Parathyroid adenoma (tissue), 2 donors: ENCODE measurements around the gene ADH4.

Source experiments
- H2AFZ ChIP-seq: fragments of 300-600 bp; sonication (generic); one replicate; pipeline ENCODE4 v1.7.0; 2017; ENCODE audit warnings: antibody characterized with exemption, mild to moderate bottlenecking
- H3K27ac ChIP-seq: fragments of 300-600 bp; sonication (generic); one replicate; pipeline ENCODE4 v1.7.0; 2017
- H3K27me3 ChIP-seq: fragments of 300-600 bp; sonication (generic); one replicate; pipeline ENCODE4 v1.7.0; 2017; ENCODE audit warnings: low read length; ENCODE audit not compliant: control insufficient read depth, insufficient read depth
- H3K36me3 ChIP-seq: fragments of 300-600 bp; sonication (generic); one replicate; pipeline ENCODE4 v1.7.0; 2017; ENCODE audit warnings: low read length; ENCODE audit not compliant: control insufficient read depth, insufficient read depth
- H3K4me1 ChIP-seq: fragments of 300-600 bp; sonication (generic); one replicate; pipeline ENCODE4 v1.7.0; 2017; ENCODE audit warnings: control low read depth
- H3K4me2 ChIP-seq: fragments of 300-600 bp; sonication (generic); one replicate; pipeline ENCODE4 v1.7.0; 2017; ENCODE audit warnings: low read length
- H3K4me3 ChIP-seq: fragments of 300-600 bp; sonication (generic); one replicate; pipeline ENCODE4 v1.7.0; 2017; ENCODE audit warnings: low read depth, low read length
- H3K79me2 ChIP-seq: fragments of 300-600 bp; sonication (generic); one replicate; pipeline ENCODE4 v1.7.0; 2017; ENCODE audit warnings: control low read depth
- H3K9ac ChIP-seq: fragments of 300-600 bp; sonication (generic); one replicate; pipeline ENCODE4 v1.7.0; 2017; ENCODE audit warnings: mild to moderate bottlenecking
- H3K9me3 ChIP-seq: fragments of 300-600 bp; sonication (generic); one replicate; pipeline ENCODE4 v1.7.0; 2017; ENCODE audit warnings: low read length; ENCODE audit not compliant: control insufficient read depth
- TF ChIP-seq, protein P1 (sequence below): fragments of 300-600 bp; sonication (generic); IDR thresholded peaks from one replicate; pipeline ENCODE4 v1.7.0; 2017; ENCODE audit warnings: antibody characterized with exemption, mild to moderate bottlenecking
- donor health status: primary hyperparathyroidism.

The ADH4 gene

GRCh38 chr4:99078931-99079624 is 65.0 kb downstream of the ADH4 start:
- H3K36me3 ChIP-seq, result no peaks in the 10 kb centered on the region
- no peaks in the 10 kb centered on the region for H3K79me2 ChIP-seq
- no peak overlapping the region for H3K4me3 ChIP-seq
- no peaks in the 10 kb centered on the region for H3K9me3 ChIP-seq
- no peak overlapping the region for H3K9ac ChIP-seq
- H3K4me1 ChIP-seq, result peaks cover 3% of the 10 kb centered on the region
- H3K27ac ChIP-seq, result no peak overlapping the region
- TF ChIP-seq, protein P1, sequence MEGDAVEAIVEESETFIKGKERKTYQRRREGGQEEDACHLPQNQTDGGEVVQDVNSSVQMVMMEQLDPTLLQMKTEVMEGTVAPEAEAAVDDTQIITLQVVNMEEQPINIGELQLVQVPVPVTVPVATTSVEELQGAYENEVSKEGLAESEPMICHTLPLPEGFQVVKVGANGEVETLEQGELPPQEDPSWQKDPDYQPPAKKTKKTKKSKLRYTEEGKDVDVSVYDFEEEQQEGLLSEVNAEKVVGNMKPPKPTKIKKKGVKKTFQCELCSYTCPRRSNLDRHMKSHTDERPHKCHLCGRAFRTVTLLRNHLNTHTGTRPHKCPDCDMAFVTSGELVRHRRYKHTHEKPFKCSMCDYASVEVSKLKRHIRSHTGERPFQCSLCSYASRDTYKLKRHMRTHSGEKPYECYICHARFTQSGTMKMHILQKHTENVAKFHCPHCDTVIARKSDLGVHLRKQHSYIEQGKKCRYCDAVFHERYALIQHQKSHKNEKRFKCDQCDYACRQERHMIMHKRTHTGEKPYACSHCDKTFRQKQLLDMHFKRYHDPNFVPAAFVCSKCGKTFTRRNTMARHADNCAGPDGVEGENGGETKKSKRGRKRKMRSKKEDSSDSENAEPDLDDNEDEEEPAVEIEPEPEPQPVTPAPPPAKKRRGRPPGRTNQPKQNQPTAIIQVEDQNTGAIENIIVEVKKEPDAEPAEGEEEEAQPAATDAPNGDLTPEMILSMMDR, result no peak
- no peak overlapping the region for H3K4me2 ChIP-seq
- no peaks in the 10 kb centered on the region for H3K27me3 ChIP-seq
- no peak overlapping the region for H2AFZ ChIP-seq

GRCh38 chr4:99078336-99078735 is 65.8 kb downstream of the ADH4 start:
- Histone ChIP-seq H3K36me3 (no peaks in the 10 kb centered on the region), H3K4me3 (no peak overlapping the region), H2AFZ (no peak overlapping the region), H3K4me2 (no peak overlapping the region), H3K79me2 (no peaks in the 10 kb centered on the region), H3K9me3 (no peaks in the 10 kb centered on the region), H3K27me3 (no peaks in the 10 kb centered on the region), H3K9ac (no peak overlapping the region), H3K27ac (no peak overlapping the region), H3K4me1 (peaks cover 3% of the 10 kb centered on the region)
- TF ChIP-seq, protein P1, result no peak

GRCh38 chr4:99077177-99077576 is 66.9 kb downstream of the ADH4 start:
- peak overlapping the region; percentile 30 for H3K4me3 ChIP-seq
- H3K9me3 ChIP-seq, result no peaks in the 10 kb centered on the region
- H3K9ac ChIP-seq, result no peak overlapping the region
- no peak overlapping the region for H2AFZ ChIP-seq
- H3K36me3 ChIP-seq, result no peaks in the 10 kb centered on the region
- TF ChIP-seq, protein P1, result no peak
- H3K4me2 ChIP-seq, result peak overlapping the region; percentile 56
- H3K4me1 ChIP-seq, result peaks cover 3% of the 10 kb centered on the region
- no peak overlapping the region for H3K27ac ChIP-seq
- no peaks in the 10 kb centered on the region for H3K27me3 ChIP-seq
- H3K79me2 ChIP-seq, result no peaks in the 10 kb centered on the region

- Histone ChIP-seq H3K36me3 (no peaks in the 10 kb centered on the region), H3K79me2 (no peaks in the 10 kb centered on the region)
These were observed 67.7 kb downstream of the ADH4 start for GRCh38 chr4:99076292-99076976.

More at GRCh38 chr4:99076292-99076976, 67.7 kb downstream of the ADH4 start:
- Histone ChIP-seq H3K4me2 (no peak overlapping the region), H3K9me3 (no peaks in the 10 kb centered on the region), H2AFZ (no peak overlapping the region), H3K27me3 (no peaks in the 10 kb centered on the region), H3K4me3 (no peak overlapping the region), H3K4me1 (peaks cover 3% of the 10 kb centered on the region), H3K27ac (no peak overlapping the region), H3K9ac (no peak overlapping the region)
- TF ChIP-seq, protein P1, result no peak
